ENCODE data around the gene CLCN2.

CLCN2 gene

GRCh38 chr3:184380627-184381260 is 19.3 kb upstream of the CLCN2 start:
- FAIRE-seq: no peak

- FAIRE-seq: no peak
Observed at GRCh38 chr3:184380185-184380626, 18.8 kb upstream of the CLCN2 start.

DNA sequence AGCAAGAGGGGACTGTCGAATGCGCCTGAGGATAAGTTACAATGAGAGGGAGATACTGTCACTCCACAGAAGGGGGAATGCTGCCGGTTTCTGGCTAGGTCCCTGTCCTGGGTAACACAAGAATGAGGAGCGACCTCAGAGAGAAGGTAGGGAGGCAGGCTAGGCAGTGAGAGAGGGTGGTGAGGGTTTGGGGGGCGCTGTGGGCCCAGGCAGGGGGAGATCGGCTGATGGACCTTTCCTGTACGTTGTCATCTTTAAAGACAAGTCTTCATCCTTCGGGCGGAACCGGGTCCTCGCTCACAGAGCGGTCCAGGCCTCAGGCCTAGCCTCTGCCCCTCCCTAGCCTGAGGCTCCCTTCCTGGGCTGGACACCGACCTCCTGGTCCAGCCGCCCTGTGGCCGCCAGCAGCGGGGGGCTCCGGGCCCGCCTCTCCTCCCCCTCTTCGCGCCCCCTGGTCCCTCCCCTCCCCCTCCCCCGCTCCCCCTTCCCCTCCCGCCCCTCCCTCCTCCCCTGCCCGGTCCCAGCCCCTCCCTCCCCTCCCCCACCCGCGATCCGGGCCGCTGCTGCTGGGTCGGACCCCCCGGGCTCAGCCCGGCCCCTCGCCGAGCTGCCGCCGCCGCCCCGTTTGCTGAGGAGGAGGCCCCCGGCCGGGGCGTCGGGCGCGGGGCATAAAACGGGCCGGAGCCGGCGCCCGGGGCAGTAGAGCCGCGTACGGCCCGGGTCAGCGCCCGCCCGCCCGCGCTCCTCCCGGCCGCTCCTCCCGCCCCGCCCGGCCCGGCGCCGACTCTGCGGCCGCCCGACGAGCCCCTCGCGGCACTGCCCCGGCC is 18.2 kb upstream of the CLCN2 start, which contains the start of gene CHRD:
Gene CHRD (plus strand): TSS at position 697 of the 827 bp plus-strand sequence. CDS start 265 bp downstream, outside the sequence.
- FAIRE-seq: no peak

GRCh38 chr3:184378651-184379357 is 17.4 kb upstream of the CLCN2 start:
- no peak for FAIRE-seq

DNA sequence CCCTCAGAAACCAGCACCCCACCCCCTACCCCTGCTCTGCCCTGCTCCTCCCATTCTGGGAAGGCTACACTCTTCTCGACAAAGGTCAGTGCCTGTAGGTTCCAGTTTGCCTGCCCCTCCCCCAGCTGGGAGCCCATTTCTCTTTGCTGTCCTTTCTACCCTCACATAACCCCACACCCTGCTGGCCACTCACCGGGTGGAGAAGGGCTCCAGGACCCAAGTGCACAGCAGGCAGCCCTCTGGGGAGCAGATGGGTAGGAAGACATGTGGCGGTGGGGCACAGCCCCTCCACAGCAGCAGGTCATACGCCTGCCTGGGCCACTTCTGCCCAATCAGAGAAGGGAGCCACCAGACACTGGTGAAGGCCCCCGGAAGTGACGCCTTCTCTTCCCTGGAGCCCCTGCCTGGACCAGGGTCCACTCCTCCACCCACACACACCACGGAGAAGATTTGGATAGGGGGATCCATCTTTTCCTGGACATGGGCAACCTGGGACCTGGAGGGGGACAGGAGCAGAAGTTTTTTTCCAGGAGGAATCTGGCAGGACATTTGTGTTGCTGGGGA is 16.6 kb upstream of the CLCN2 start, which contains the start of gene THPO:
Gene THPO (minus strand): TSS at position 326 of the 564 bp plus-strand sequence. CDS start 1,948 bp downstream, outside the sequence.
- FAIRE-seq: no peak

- no peak for FAIRE-seq
Observed at GRCh38 chr3:184377374-184377773, 16.0 kb upstream of the CLCN2 start.

DNA sequence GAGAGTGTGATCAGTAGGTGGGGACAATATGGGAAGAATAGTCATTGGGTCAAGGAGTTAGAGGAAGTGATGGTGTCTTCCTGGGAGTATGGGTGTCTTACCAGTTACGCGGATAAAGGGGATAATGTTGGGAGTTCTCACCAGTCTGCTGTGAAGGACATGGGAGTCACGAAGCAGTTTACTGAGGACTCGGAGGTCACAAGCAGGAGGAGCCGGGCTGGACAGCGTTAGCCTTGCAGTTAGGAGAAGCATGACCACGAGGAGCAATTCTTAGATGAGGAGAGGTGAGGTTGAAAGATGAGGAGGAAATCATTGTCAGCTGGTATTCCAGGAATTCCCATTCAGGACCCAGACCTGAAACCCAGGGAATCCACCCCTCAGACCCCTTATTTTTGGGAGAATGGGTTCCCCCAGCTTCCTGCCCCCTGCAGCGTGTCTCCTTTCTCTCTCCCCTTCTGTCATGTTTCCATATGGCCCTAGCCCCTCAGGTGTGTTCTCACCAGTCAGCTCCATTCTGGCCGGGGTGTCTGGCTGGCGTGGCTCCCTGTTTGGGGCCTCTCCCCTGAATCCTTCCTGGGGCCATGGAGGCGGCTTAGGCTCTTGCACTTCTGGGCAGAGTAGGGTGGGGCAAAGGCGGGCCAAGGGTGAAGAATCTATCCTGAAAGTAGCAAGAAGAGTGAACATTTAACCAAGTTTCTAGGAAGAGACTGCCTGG is 14.5 kb upstream of the CLCN2 start:
- no peak for FAIRE-seq

DNA sequence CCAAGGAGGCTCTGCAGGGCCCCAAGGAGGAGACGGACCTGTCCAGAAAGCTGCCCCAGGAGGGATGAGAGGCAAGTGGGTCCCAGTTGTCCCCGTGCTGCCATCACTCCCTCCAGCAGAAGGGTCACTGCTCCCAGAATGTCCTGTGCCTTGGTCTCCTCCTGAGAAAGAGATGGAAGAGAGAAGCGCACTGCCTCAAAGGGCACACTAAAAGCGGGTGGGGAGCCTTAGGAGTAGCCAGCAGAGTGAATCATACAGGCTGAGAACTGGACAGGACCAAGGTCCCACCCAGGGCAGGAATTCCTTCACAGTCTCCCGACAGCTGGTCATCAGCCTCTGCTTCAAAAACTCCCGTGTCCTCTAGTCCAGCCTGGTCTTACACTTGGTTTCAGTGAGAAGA is 12.0 kb upstream of the CLCN2 start:
- FAIRE-seq: no peak

GRCh38 chr3:184372911-184373310 is 11.5 kb upstream of the CLCN2 start:
- FAIRE-seq: no peak

DNA sequence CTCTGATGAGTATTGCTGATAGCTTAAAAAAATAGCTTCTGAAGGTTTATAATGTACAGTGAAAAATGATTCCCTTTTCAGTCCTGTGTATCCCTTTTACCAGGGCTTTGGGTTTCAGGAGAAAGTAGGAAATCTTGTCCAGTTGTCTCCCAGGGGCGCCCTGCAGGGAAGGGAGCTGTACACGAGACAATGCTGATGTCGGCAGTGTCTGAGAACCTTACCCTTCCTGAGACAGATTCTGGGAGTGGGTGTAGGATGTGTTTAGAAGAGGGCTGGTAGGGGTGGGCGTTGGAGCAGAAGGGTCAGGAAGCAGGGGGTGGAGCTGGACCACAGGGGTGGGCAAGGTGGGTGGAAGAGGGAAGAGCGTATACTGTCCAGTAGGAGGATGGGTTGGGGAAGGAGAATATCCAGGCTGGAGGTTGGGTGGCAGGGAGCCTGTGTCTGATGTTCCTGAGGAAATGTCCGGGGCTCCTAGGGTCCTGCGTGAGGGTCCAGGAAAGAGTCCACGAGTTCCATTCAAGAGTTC is 11.0 kb upstream of the CLCN2 start:
- FAIRE-seq: no peak

DNA sequence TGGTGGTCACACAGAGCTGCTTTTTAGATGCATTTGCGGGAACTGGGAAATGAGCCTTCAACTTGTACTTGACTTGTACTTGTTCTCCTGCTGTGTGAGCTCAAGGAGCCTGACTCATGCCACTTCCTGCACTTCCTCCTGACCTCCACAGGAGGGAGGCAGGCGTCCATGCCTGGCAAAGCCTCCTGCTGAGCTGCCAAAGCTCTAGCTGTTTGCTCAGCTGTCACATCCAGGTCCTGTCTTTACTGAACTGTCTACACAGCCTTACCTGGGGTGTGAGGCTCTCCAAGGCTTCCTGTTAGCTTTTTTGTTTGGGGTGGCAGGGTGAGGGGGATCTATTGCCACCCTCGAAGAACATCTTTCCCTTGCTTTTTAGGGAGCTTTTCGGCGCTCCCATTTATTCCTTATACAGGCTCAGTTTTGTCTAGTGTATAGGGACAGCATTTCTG is 10.2 kb upstream of the CLCN2 start:
- no peak for FAIRE-seq

GRCh38 chr3:184368586-184369183 is 7.3 kb upstream of the CLCN2 start:
- no peak for FAIRE-seq

DNA sequence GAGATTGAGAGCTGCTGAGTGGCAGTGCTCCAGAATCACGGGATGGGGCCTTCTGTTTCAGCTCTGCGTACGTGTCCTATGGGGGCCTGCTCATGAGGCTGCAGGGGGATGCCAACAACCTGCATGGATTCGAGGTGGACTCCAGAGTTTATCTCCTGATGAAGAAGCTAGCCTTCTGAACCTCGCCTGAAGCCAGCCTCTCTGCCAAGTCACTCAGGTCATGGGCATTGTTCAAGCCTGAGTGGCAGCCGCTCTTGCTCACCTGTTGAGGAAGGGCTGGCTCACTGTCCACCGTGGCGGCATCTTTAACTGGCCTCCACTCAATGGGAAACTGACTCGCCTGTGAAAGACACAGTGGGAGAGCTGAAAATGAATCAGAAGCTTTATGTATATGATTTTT is 6.7 kb upstream of the CLCN2 start:
- no peak for FAIRE-seq

GRCh38 chr3:184366619-184367289 is 5.3 kb upstream of the CLCN2 start:
- FAIRE-seq: no peak

GRCh38 chr3:184362668-184363546 is 1.5 kb upstream of the CLCN2 start:
- peak; percentile 93 for FAIRE-seq

DNA sequence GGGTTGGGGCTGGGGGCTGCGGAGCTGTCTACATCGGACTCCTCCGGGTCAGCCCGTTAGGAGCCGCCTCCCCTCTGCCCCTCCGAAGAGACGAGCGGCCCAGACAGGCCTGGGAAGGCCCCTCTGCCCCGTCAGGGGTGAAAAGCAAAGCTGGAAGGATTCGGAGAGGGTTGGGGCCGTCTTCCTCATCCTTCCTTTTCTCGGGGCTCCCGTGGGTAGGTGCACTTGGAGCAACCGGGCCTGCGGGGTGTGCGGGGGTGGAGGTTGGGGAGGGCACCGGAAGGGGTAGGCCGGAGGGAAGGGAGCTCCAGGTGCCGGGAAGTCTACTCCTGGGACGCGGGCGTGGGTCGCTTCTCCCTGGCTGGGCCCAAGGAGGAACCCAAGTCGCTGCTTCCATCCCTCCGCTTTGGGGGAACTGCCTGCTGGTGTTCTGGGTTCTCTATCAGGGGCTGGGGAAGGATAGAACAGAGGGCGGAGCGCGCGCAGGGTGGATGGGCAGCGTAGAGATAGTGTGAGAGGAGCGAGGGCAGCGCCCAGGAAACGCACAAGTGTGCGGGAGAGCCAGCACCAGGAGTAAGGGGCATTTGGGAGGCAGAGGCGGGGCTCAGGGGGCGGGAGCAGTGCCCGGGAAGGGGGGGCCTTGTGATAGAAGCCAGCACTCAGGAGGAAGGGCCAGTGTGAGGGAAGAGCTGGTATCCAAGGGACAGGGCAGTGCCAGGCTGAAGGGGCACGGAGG is 695 bp upstream of the CLCN2 start:
- FAIRE-seq: no peak

GRCh38 chr3:184360929-184361531 is 375 bp downstream of the CLCN2 start:
- FAIRE-seq: no peak

- FAIRE-seq: no peak
Observed at GRCh38 chr3:184360070-184360928, 1.1 kb downstream of the CLCN2 start.

All from endometrium (tissue), 2 donors.